Neural progenitor cell (in vitro differentiated cells): ENCODE results near the gene PSMD9.

Source experiments
- EZH2 ChIP-seq: fragments of 200-600 bp; sonication (generic); IDR thresholded peaks from 2 replicates; pipeline ENCODE4 v1.6.1; 2017; ENCODE audit warnings: antibody characterized with exemption, mild to moderate bottlenecking, moderate library complexity
- EZH2phosphoT487 ChIP-seq: fragments of 200-600 bp; sonication (generic); IDR thresholded peaks from 2 replicates; pipeline ENCODE4 v1.6.1; 2017; ENCODE audit warnings: antibody characterized with exemption
- TF ChIP-seq, protein P1 (sequence below): fragments of 200-600 bp; sonication (generic); IDR thresholded peaks from 2 replicates; pipeline ENCODE4 v1.5.1; 2017; ENCODE audit warnings: antibody characterized with exemption, mild to moderate bottlenecking

DNA sequence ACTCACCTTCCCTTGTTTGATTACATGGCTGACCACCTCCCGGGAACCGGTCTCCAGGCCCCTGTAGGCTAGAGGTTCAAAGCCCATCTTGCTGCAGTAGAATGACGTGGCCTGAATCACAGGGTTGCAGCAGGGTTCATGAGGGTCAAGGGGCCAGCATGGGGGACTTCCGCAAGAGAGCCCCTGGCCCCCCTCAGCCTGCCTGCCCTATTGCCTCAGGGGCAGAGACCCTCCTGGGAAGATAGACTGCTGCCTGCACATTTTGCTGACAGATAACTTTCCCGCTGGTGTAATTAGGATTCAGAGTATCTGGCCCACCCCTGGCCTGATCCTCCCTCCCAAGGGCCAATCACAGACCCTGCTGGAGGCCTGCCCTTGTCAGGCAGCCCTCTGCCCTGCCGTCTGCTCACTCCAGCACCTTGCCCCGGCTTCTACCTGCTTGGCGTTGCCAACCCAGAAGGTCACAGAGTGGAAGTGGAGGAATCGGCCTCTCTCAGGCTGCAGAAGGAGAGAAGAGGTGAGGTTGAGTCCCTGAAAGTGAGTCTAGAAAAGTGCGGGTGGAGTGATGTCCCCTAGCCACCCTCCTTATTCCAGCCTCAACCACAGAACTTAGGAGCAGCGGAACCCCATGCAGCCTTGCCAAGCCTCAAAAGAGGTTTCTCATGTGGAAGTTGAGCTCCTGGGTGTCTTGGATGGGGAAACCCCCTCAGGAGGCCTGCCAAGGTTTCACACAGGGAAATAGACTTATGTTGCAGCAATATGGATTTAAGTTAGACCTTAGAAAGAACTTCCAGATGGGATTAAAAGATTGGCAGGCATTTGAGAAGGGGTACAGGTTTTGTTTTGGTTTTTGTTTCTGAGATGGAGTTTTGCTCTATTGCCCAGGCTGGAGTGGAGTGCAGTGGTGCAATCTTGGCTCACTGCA, 31.0 kb upstream of the PSMD9 start:
- no peak for TF ChIP-seq EZH2phosphoT487
- TF ChIP-seq, protein P1, sequence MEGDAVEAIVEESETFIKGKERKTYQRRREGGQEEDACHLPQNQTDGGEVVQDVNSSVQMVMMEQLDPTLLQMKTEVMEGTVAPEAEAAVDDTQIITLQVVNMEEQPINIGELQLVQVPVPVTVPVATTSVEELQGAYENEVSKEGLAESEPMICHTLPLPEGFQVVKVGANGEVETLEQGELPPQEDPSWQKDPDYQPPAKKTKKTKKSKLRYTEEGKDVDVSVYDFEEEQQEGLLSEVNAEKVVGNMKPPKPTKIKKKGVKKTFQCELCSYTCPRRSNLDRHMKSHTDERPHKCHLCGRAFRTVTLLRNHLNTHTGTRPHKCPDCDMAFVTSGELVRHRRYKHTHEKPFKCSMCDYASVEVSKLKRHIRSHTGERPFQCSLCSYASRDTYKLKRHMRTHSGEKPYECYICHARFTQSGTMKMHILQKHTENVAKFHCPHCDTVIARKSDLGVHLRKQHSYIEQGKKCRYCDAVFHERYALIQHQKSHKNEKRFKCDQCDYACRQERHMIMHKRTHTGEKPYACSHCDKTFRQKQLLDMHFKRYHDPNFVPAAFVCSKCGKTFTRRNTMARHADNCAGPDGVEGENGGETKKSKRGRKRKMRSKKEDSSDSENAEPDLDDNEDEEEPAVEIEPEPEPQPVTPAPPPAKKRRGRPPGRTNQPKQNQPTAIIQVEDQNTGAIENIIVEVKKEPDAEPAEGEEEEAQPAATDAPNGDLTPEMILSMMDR: no peak
- no peak for TF ChIP-seq EZH2
